ENCODE measurements around the gene DTX1.

Gene DTX1

GRCh38 chr12:113077057-113077858 is 20.7 kb downstream of the DTX1 start:
- Mint-ChIP-seq H3K4me3 (no peak overlapping the region), H3K4me1 (peaks cover 30% of the 10 kb centered on the region), H3K27ac (no peak overlapping the region), H3K9me3 (no peaks in the 10 kb centered on the region), H3K27me3 (no peaks in the 10 kb centered on the region)
- ATAC-seq: peak; percentile 15
- no peak for DNase-seq

GRCh38 chr12:113077859-113078255 is 21.3 kb downstream of the DTX1 start:
- peak; percentile 82 for ATAC-seq
- H3K27me3 Mint-ChIP-seq: no peaks in the 10 kb centered on the region
- peaks cover 33% of the 10 kb centered on the region for H3K4me1 Mint-ChIP-seq
- DNase-seq: no peak
- H3K27ac Mint-ChIP-seq: no peak overlapping the region
- no peaks in the 10 kb centered on the region for H3K9me3 Mint-ChIP-seq
- H3K4me3 Mint-ChIP-seq: no peak overlapping the region

- no peak for ATAC-seq
- Mint-ChIP-seq H3K27ac (no peak overlapping the region), H3K4me1 (peaks cover 22% of the 10 kb centered on the region), H3K4me3 (no peak overlapping the region), H3K27me3 (no peaks in the 10 kb centered on the region), H3K9me3 (no peaks in the 10 kb centered on the region)
- DNase-seq: no peak
Observed at GRCh38 chr12:113081873-113082272, 25.3 kb downstream of the DTX1 start.

- peaks cover 30% of the 10 kb centered on the region for H3K4me1 Mint-ChIP-seq
- peak overlapping the region in 1 of 2 donors; percentile 35 for H3K27ac Mint-ChIP-seq
- ATAC-seq (no peak), DNase-seq (no peak)
- H3K4me3 Mint-ChIP-seq: no peak overlapping the region
- no peaks in the 10 kb centered on the region for H3K27me3 Mint-ChIP-seq
- H3K9me3 Mint-ChIP-seq: no peaks in the 10 kb centered on the region
Observed at GRCh38 chr12:113082486-113083148, 26.1 kb downstream of the DTX1 start.

- no peak for DNase-seq
- Mint-ChIP-seq H3K27me3 (no peaks in the 10 kb centered on the region), H3K4me3 (no peak overlapping the region), H3K4me1 (peaks cover 43% of the 10 kb centered on the region), H3K9me3 (peaks cover 0 to 4% of the 10 kb centered on the region in 2 donors), H3K27ac (no peak overlapping the region)
- no peak for ATAC-seq
Observed at GRCh38 chr12:113083863-113084435, 27.4 kb downstream of the DTX1 start.

- peaks cover 69% of the 10 kb centered on the region for H3K4me1 Mint-ChIP-seq
- DNase-seq: no peak
- no peaks in the 10 kb centered on the region for H3K27me3 Mint-ChIP-seq
- peaks cover 0 to 4% of the 10 kb centered on the region in 2 donors for H3K9me3 Mint-ChIP-seq
- peak; percentile 24 for ATAC-seq
- H3K4me3 Mint-ChIP-seq: peak overlapping the region; percentile 63 to 84
- peak overlapping the region; percentile 93 to 94 for H3K27ac Mint-ChIP-seq
Observed at GRCh38 chr12:113086249-113087164, 30.0 kb downstream of the DTX1 start.

GRCh38 chr12:113087193-113087592 is 30.7 kb downstream of the DTX1 start:
- Mint-ChIP-seq H3K27me3 (no peaks in the 10 kb centered on the region), H3K27ac (peak overlapping the region; percentile 93 to 94), H3K4me1 (peaks cover 75% of the 10 kb centered on the region), H3K9me3 (peaks cover 0 to 4% of the 10 kb centered on the region in 2 donors), H3K4me3 (peak overlapping the region; percentile 63 to 84)
- no peak for ATAC-seq
- no peak for DNase-seq

- H3K4me1 Mint-ChIP-seq: peaks cover 77% of the 10 kb centered on the region
- DNase-seq (no peak), ATAC-seq (no peak)
- H3K27me3 Mint-ChIP-seq: no peaks in the 10 kb centered on the region
- H3K9me3 Mint-ChIP-seq: peaks cover 0 to 4% of the 10 kb centered on the region in 2 donors
- peak overlapping the region in 1 of 2 donors; percentile 87 for H3K27ac Mint-ChIP-seq
- no peak overlapping the region for H3K4me3 Mint-ChIP-seq
Observed at GRCh38 chr12:113088037-113088436, 31.5 kb downstream of the DTX1 start.

- Mint-ChIP-seq H3K9me3 (peaks cover 0 to 4% of the 10 kb centered on the region in 2 donors), H3K27me3 (no peaks in the 10 kb centered on the region), H3K4me1 (peaks cover 77% of the 10 kb centered on the region), H3K27ac (peak overlapping the region; percentile 84 to 86), H3K4me3 (peak overlapping the region; percentile 74)
- ATAC-seq (peak; percentile 78), DNase-seq (peak; percentile 56 to 71)
Observed at GRCh38 chr12:113088971-113089756, 32.6 kb downstream of the DTX1 start.

- H3K4me1 Mint-ChIP-seq: peaks cover 77% of the 10 kb centered on the region
Observed at GRCh38 chr12:113089839-113090238, 33.3 kb downstream of the DTX1 start.

GRCh38 chr12:113090740-113091139 is 34.2 kb downstream of the DTX1 start:
- no peak for ATAC-seq
- Mint-ChIP-seq H3K27ac (no peak overlapping the region), H3K27me3 (no peaks in the 10 kb centered on the region), H3K4me3 (no peak overlapping the region), H3K9me3 (peaks cover 0 to 4% of the 10 kb centered on the region in 2 donors), H3K4me1 (peaks cover 73% of the 10 kb centered on the region)
- no peak for DNase-seq

More at GRCh38 chr12:113089839-113090238, 33.3 kb downstream of the DTX1 start:
- H3K9me3 Mint-ChIP-seq: peaks cover 0 to 4% of the 10 kb centered on the region in 2 donors
- H3K4me3 Mint-ChIP-seq: peak overlapping the region in 1 of 2 donors; percentile 74
- ATAC-seq (peak; percentile 19), DNase-seq (no peak)
- H3K27ac Mint-ChIP-seq: no peak overlapping the region
- H3K27me3 Mint-ChIP-seq: no peaks in the 10 kb centered on the region

GRCh38 chr12:113091506-113091905 is 35.0 kb downstream of the DTX1 start:
- ATAC-seq (no peak), DNase-seq (no peak)
- Mint-ChIP-seq H3K9me3 (peaks cover 0 to 4% of the 10 kb centered on the region in 2 donors), H3K4me1 (peaks cover 66% of the 10 kb centered on the region), H3K27ac (no peak overlapping the region), H3K4me3 (no peak overlapping the region), H3K27me3 (no peaks in the 10 kb centered on the region)

GRCh38 chr12:113092607-113093408 is 36.3 kb downstream of the DTX1 start:
- Mint-ChIP-seq H3K27ac (no peak overlapping the region), H3K27me3 (no peaks in the 10 kb centered on the region), H3K9me3 (peaks cover 0 to 4% of the 10 kb centered on the region in 2 donors), H3K4me1 (peaks cover 63% of the 10 kb centered on the region), H3K4me3 (no peak overlapping the region)
- ATAC-seq (peak; percentile 5), DNase-seq (no peak)

Measured in stimulated activated naive CD8-positive, alpha-beta T cell treated with anti-CD3 and anti-CD28 coated beads, Interleukin-15, amount 100 ng/mL, for 72 hours (primary cell).